ENCODE data around the gene ASXL1. TPM values are rescaled to one million over a fixed set of nuclear protein-coding genes. Genes with fewer than 3 reads are reported as not detected.

ASXL1 gene
- total RNA-seq, 1 donor = 68.8 TPM

GRCh38 chr20:32416206-32416605, 58.1 kb downstream of the ASXL1 start:
- no peak overlapping the region for H3K4me2 ChIP-seq (ENCODE audit: insufficient read depth, low read length)
- no peaks in the 10 kb centered on the region for H3K4me1 ChIP-seq (ENCODE audit: insufficient read depth, low read length)
- no peaks in the 10 kb centered on the region for H3K9me3 ChIP-seq (ENCODE audit: low read depth, low read length)
- no peak overlapping the region for H3K4me3 ChIP-seq (ENCODE audit: insufficient read depth, low read length)
- H4K20me1 ChIP-seq (ENCODE audit: insufficient read depth, low read length) = peaks cover 33% of the 10 kb centered on the region
- H3K36me3 ChIP-seq (ENCODE audit: insufficient read depth, low read length) = no peaks in the 10 kb centered on the region
- H3K27me3 ChIP-seq (ENCODE audit: insufficient read depth, low read length) = no peaks in the 10 kb centered on the region
- TF ChIP-seq CTCF (IDR thresholded peaks at IDR 0.05; ENCODE audit: extremely low read depth, low read depth, low read length) = no peak
- H2AFZ ChIP-seq (ENCODE audit: low read length) = no peak overlapping the region
- H3K79me2 ChIP-seq (ENCODE audit: insufficient read depth, low read length) = peaks cover 88% of the 10 kb centered on the region
- DNase-seq (ENCODE audit: insufficient read length, low spot score, missing footprints) = no peak
- H3K27ac ChIP-seq (ENCODE audit: low read depth, low read length) = no peak overlapping the region

GRCh38 chr20:32418376-32418775, 60.2 kb downstream of the ASXL1 start:
- Histone ChIP-seq H3K4me3 (ENCODE audit: insufficient read depth, low read length) (no peak overlapping the region), H3K27ac (ENCODE audit: low read depth, low read length) (no peak overlapping the region), H3K79me2 (ENCODE audit: insufficient read depth, low read length) (peaks cover 82% of the 10 kb centered on the region), H3K36me3 (ENCODE audit: insufficient read depth, low read length) (no peaks in the 10 kb centered on the region), H3K27me3 (ENCODE audit: insufficient read depth, low read length) (no peaks in the 10 kb centered on the region), H2AFZ (ENCODE audit: low read length) (no peak overlapping the region), H3K4me1 (ENCODE audit: insufficient read depth, low read length) (no peaks in the 10 kb centered on the region), H3K4me2 (ENCODE audit: insufficient read depth, low read length) (no peak overlapping the region), H3K9me3 (ENCODE audit: low read depth, low read length) (no peaks in the 10 kb centered on the region), H4K20me1 (ENCODE audit: insufficient read depth, low read length) (peaks cover 35% of the 10 kb centered on the region)
- no peak for DNase-seq (ENCODE audit: insufficient read length, low spot score, missing footprints)
- TF ChIP-seq CTCF (IDR thresholded peaks at IDR 0.05; ENCODE audit: extremely low read depth, low read depth, low read length) = no peak

- Histone ChIP-seq H3K4me1 (ENCODE audit: insufficient read depth, low read length) (no peaks in the 10 kb centered on the region), H2AFZ (ENCODE audit: low read length) (no peak overlapping the region), H3K9me3 (ENCODE audit: low read depth, low read length) (no peaks in the 10 kb centered on the region), H3K4me2 (ENCODE audit: insufficient read depth, low read length) (no peak overlapping the region), H3K4me3 (ENCODE audit: insufficient read depth, low read length) (no peak overlapping the region), H4K20me1 (ENCODE audit: insufficient read depth, low read length) (peaks cover 25% of the 10 kb centered on the region), H3K79me2 (ENCODE audit: insufficient read depth, low read length) (peaks cover 84% of the 10 kb centered on the region), H3K27ac (ENCODE audit: low read depth, low read length) (no peak overlapping the region), H3K36me3 (ENCODE audit: insufficient read depth, low read length) (no peaks in the 10 kb centered on the region), H3K27me3 (ENCODE audit: insufficient read depth, low read length) (no peaks in the 10 kb centered on the region)
- no peak for TF ChIP-seq CTCF (IDR thresholded peaks at IDR 0.05; ENCODE audit: extremely low read depth, low read depth, low read length)
- no peak for DNase-seq (ENCODE audit: insufficient read length, low spot score, missing footprints)
These were observed 63.2 kb downstream of the ASXL1 start for GRCh38 chr20:32421290-32421689.

- H3K4me3 ChIP-seq (ENCODE audit: insufficient read depth, low read length) = no peak overlapping the region
- no peak overlapping the region for H3K4me2 ChIP-seq (ENCODE audit: insufficient read depth, low read length)
- H3K36me3 ChIP-seq (ENCODE audit: insufficient read depth, low read length) = peaks cover 54% of the 10 kb centered on the region
- no peak overlapping the region for H2AFZ ChIP-seq (ENCODE audit: low read length)
- H3K4me1 ChIP-seq (ENCODE audit: insufficient read depth, low read length) = no peaks in the 10 kb centered on the region
- no peak for TF ChIP-seq CTCF (IDR thresholded peaks at IDR 0.05; ENCODE audit: extremely low read depth, low read depth, low read length)
- H3K27ac ChIP-seq (ENCODE audit: low read depth, low read length) = no peak overlapping the region
- no peaks in the 10 kb centered on the region for H3K27me3 ChIP-seq (ENCODE audit: insufficient read depth, low read length)
- DNase-seq (ENCODE audit: insufficient read length, low spot score, missing footprints) = peak; percentile 14
- H4K20me1 ChIP-seq (ENCODE audit: insufficient read depth, low read length) = peaks cover 20% of the 10 kb centered on the region
- H3K79me2 ChIP-seq (ENCODE audit: insufficient read depth, low read length) = peaks cover 53% of the 10 kb centered on the region
- H3K9me3 ChIP-seq (ENCODE audit: low read depth, low read length) = no peaks in the 10 kb centered on the region
These were observed 69.9 kb downstream of the ASXL1 start for GRCh38 chr20:32427996-32428395.

All from osteoblast (primary cell).